CD4-positive, alpha-beta T cell treated with Interleukin-15 for 1 hour (primary cell): ENCODE measurements around the gene BANP.
"Not testable (repeated sequence)": the region's sequence is repeated elsewhere in the genome, so short reads cannot be mapped to it uniquely, and the experiment has no call there.

Experiments
- DNase-seq: peaks from one replicate; pipeline ENCODE4 v3.0.0-alpha.2; 2020

BANP gene

GRCh38 chr16:87966685-87967185 is 15.5 kb downstream of the BANP start:
- DNase-seq, result no peak

GRCh38 chr16:87968541-87968940 is 17.3 kb downstream of the BANP start:
- no peak for DNase-seq

GRCh38 chr16:87970186-87970585 is 19.0 kb downstream of the BANP start:
- no peak for DNase-seq

- DNase-seq, result no peak
These were observed 20.7 kb downstream of the BANP start for GRCh38 chr16:87971933-87972332.

GRCh38 chr16:87973717-87974116 is 22.5 kb downstream of the BANP start:
- no peak for DNase-seq

GRCh38 chr16:87974178-87974577 is 22.9 kb downstream of the BANP start:
- DNase-seq, result no peak

- no peak for DNase-seq
These were observed 25.4 kb downstream of the BANP start for GRCh38 chr16:87976665-87977064.

- no peak for DNase-seq
These were observed 26.9 kb downstream of the BANP start for GRCh38 chr16:87978127-87978526.

GRCh38 chr16:87979352-87979751 is 28.1 kb downstream of the BANP start:
- DNase-seq, result no peak

- not testable (repeated sequence) for DNase-seq
These were observed 28.8 kb downstream of the BANP start for GRCh38 chr16:87979911-87980630.

- not testable (repeated sequence) for DNase-seq
These were observed 30.1 kb downstream of the BANP start for GRCh38 chr16:87981376-87981775.

- DNase-seq, result no peak
These were observed 31.4 kb downstream of the BANP start for GRCh38 chr16:87982581-87983041.

- not testable (repeated sequence) for DNase-seq
These were observed 32.0 kb downstream of the BANP start for GRCh38 chr16:87983072-87983736.

GRCh38 chr16:87983737-87984097 is 32.5 kb downstream of the BANP start:
- DNase-seq, result not testable (repeated sequence)

GRCh38 chr16:87984180-87984579 is 32.9 kb downstream of the BANP start:
- not testable (repeated sequence) for DNase-seq

- no peak for DNase-seq
These were observed 33.5 kb downstream of the BANP start for GRCh38 chr16:87984632-87985267.

GRCh38 chr16:87985493-87985892 is 34.3 kb downstream of the BANP start:
- DNase-seq, result not testable (repeated sequence)

- peak; percentile 29 for DNase-seq
These were observed 35.2 kb downstream of the BANP start for GRCh38 chr16:87986361-87986849.

- DNase-seq, result not testable (repeated sequence)
These were observed 37.4 kb downstream of the BANP start for GRCh38 chr16:87988596-87988995.

- DNase-seq, result not testable (repeated sequence)
These were observed 39.0 kb downstream of the BANP start for GRCh38 chr16:87990254-87990653.

GRCh38 chr16:87992142-87992541 is 40.9 kb downstream of the BANP start:
- DNase-seq, result not testable (repeated sequence)

- no peak for DNase-seq
These were observed 42.7 kb downstream of the BANP start for GRCh38 chr16:87993901-87994300.

GRCh38 chr16:87995644-87996043 is 44.4 kb downstream of the BANP start:
- no peak for DNase-seq
